A673 (cell line): Measurements from ENCODE around the gene GATA1. TPM values are rescaled to one million over a fixed set of nuclear protein-coding genes. Genes with fewer than 3 reads are reported as not detected.

Experiments used
- BruUV-seq: library from RNA; stranded (reverse); fragments of 400-500 nt; replicated peaks from 2 replicates; lab custom pipeline; 2021; lab: Mats Ljungman, UMichigan
- CTCF ChIA-PET: fragments of 300-600 bp; sonication (Branson Sonifier 250); formaldehyde crosslinking; loops from one replicate; lab custom pipeline; 2022; ENCODE audit warnings: antibody characterized with exemption; lab: Charles Lee
- POLR2A ChIA-PET: fragments of 300-600 bp; sonication (Branson Sonifier 250); formaldehyde crosslinking; loops from one replicate; lab custom pipeline; 2022; ENCODE audit warnings: antibody characterized with exemption; ENCODE audit not compliant: low non-redundant PET; lab: Charles Lee
- DNase-seq: peaks from one replicate; pipeline ENCODE4 v3.0.0-alpha.2; 2015; ENCODE audit warnings: low spot score
- H3K27ac ChIP-seq: fragments of 200-600 bp; sonication (generic); 2 replicates; pipeline ENCODE4 v1.5.1; 2016; ENCODE audit warnings: mixed run types, low read depth, mild to moderate bottlenecking, mixed read lengths, antibody characterized with exemption, low read length; ENCODE audit not compliant: poor library complexity, severe bottlenecking
- H3K27me3 ChIP-seq: fragments of 200-600 bp; sonication (generic); replicated peaks from 2 replicates; pipeline ENCODE4 v1.6.1; 2017; ENCODE audit warnings: mixed run types, low read depth, mild to moderate bottlenecking, mixed read lengths, antibody characterized with exemption, low read length; ENCODE audit not compliant: insufficient read depth, poor library complexity
- H3K36me3 ChIP-seq: fragments of 200-600 bp; sonication (generic); 2 replicates; pipeline ENCODE4 v1.6.1; 2016; ENCODE audit warnings: mixed run types, mild to moderate bottlenecking, mixed read lengths, antibody characterized with exemption, low read length; ENCODE audit not compliant: insufficient read depth, poor library complexity, severe bottlenecking
- H3K4me1 ChIP-seq: fragments of 200-600 bp; sonication (generic); 2 replicates; pipeline ENCODE4 v1.6.1; 2017; ENCODE audit warnings: mixed run types, mild to moderate bottlenecking, mixed read lengths, antibody characterized with exemption, low read length; ENCODE audit not compliant: insufficient read depth, poor library complexity, severe bottlenecking
- H3K4me3 ChIP-seq: fragments of 200-600 bp; sonication (generic); 2 replicates; pipeline ENCODE4 v1.5.1; 2016; ENCODE audit warnings: low read depth, mixed run types, mild to moderate bottlenecking, mixed read lengths, low read length; ENCODE audit not compliant: poor library complexity, severe bottlenecking
- H3K9me3 ChIP-seq: fragments of 200-600 bp; sonication (generic); 2 replicates; pipeline ENCODE4 v1.6.1; 2016; ENCODE audit warnings: mixed run types, low read depth, mild to moderate bottlenecking, mixed read lengths, antibody characterized with exemption, low read length; ENCODE audit not compliant: poor library complexity, severe bottlenecking
- CTCF ChIP-seq: fragments of 300-800, 200-600 bp; sonication (generic); conservative IDR thresholded peaks from 2 replicates; pipeline ENCODE4 v1.5.1; 2017; ENCODE audit warnings: low read depth, mild to moderate bottlenecking, antibody characterized with exemption, low read length, moderate library complexity, mixed read lengths
- EZH2 ChIP-seq: fragments of 200-600 bp; sonication (generic); IDR thresholded peaks from 2 replicates; pipeline ENCODE4 v1.6.1; 2017; ENCODE audit warnings: borderline replicate concordance, low read depth, mild to moderate bottlenecking, mixed read lengths, antibody characterized with exemption, low read length; ENCODE audit not compliant: poor library complexity, severe bottlenecking
- intact Hi-C: fragments of 100-400 bp; cut with micrococcal nuclease; formaldehyde crosslinking; loops from one replicate; pipeline ENCODE4 v1.10.0; 2022; ENCODE audit not compliant: unreplicated experiment
- total RNA-seq: library from RNA; stranded (reverse); gene quantifications from 2 replicates; pipeline ENCODE4 v1.2.3, GENCODE V29; 2021

The GATA1 gene
- total RNA-seq, 1 experiment from 2014 or later: not detected

GRCh38 chrX:48772602-48773001 is 13.8 kb upstream of the GATA1 start:
- Histone ChIP-seq H3K36me3 (no peaks in the 10 kb centered on the region), H3K4me3 (no peak overlapping the region), H3K27ac (no peak overlapping the region), H3K27me3 (no peaks in the 10 kb centered on the region), H3K9me3 (no peaks in the 10 kb centered on the region), H3K4me1 (no peaks in the 10 kb centered on the region)
- ChIA-PET CTCF (no interaction called here), POLR2A (no interaction called here)
- TF ChIP-seq CTCF (no peak), EZH2 (no peak)
- BruUV-seq: no TSS peak
- no peak for DNase-seq
- intact Hi-C loops: no loop called here

GRCh38 chrX:48776818-48777439 is 9.5 kb upstream of the GATA1 start:
- TF ChIP-seq CTCF (no peak), EZH2 (no peak)
- ChIA-PET CTCF (no interaction called here), POLR2A (no interaction called here)
- Histone ChIP-seq H3K9me3 (no peaks in the 10 kb centered on the region), H3K27ac (no peak overlapping the region), H3K4me3 (no peak overlapping the region), H3K36me3 (no peaks in the 10 kb centered on the region), H3K4me1 (no peaks in the 10 kb centered on the region), H3K27me3 (no peaks in the 10 kb centered on the region)
- no peak for DNase-seq
- BruUV-seq: no TSS peak
- intact Hi-C loops: no loop called here

DNA sequence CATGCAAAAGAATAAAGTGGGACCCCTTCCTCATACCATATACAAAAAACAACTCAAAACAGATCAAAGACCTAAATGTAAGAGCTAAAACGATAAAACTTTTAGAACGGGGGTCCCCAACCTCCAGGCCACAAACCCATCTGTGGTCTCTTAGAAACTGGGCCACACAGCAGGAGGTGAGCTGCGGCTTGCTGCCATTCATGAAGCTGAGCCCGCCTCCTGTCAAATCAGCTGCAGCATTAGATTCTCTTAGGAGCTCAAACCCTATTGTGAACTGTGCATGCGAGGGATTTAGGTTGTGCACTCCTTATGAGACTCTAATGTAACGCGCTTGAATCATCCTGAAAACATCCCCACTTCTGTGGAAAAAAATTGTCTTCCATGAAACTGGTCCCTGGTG is 7.0 kb upstream of the GATA1 start:
- TF ChIP-seq CTCF (no peak), EZH2 (no peak)
- POLR2A ChIA-PET: no interaction called here
- no peaks in the 10 kb centered on the region for H3K36me3 ChIP-seq
- CTCF ChIA-PET: no interaction called here
- no peaks in the 10 kb centered on the region for H3K9me3 ChIP-seq
- no peak overlapping the region for H3K27ac ChIP-seq
- no peaks in the 10 kb centered on the region for H3K4me1 ChIP-seq
- no peaks in the 10 kb centered on the region for H3K27me3 ChIP-seq
- intact Hi-C loops: no loop called here
- H3K4me3 ChIP-seq: no peak overlapping the region
- DNase-seq: no peak
- no TSS peak for BruUV-seq
